SH-SY5Y (cell line): ENCODE data around the gene FER.

Source experiments
- GATA2 ChIP-seq: IDR thresholded peaks from 2 replicates; pipeline ENCODE4 v1.6.1; 2011; ENCODE audit warnings: mild to moderate bottlenecking, low read depth, low read length
- GATA3 ChIP-seq: IDR thresholded peaks from 2 replicates; pipeline ENCODE4 v1.6.1; 2011; ENCODE audit warnings: low read depth, mild to moderate bottlenecking, low read length, moderate library complexity

DNA sequence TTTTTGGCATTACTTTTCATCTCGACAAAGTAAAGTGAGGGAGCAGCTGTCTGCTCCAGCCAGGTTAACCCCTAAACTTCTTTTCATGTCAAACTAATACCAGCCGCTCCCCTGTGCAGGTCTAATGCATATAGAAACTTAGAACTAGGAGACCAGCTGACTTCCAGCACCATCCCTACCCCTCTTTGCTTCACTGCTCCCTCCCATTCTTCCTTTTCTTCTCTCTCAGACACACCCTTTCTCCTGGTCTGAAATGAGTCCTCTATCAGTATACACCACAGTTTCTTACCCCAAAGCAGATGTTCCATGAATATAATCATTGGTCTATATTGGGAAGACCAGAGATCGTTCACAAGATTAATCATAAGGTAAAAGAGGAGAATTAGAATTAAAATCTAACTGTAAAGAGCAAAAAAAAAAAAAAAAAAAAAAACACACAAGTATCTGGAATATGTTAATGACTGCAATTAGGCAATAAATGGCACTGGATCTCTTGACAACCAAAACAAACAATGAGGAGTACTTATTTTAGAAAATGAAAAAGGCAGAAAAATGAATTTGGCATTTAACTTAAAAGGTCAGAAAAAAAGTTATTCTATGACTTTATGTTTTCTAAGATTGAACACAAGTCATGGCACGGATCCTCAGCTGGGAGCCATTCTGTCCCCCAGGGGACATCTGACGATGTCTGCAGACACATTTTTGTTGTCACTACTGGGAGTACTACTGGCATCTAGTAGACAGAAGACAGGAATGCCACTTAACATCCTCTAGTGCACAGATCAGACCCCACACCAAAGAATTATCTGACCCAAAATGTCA lies 452.3 kb downstream of the FER start:
- TF ChIP-seq GATA3 (no peak), GATA2 (no peak)
